HG03025 (cell line): ENCODE measurements around the gene PSMB5.

Source experiments
- ATAC-seq: cut with Tn5 transposase; IDR thresholded peaks from one replicate; pipeline ENCODE4 v1.9.1; 2021; ENCODE audit warnings: mild to moderate bottlenecking, moderate library complexity; ENCODE audit not compliant: unreplicated experiment, low FRiP score

Gene PSMB5

DNA sequence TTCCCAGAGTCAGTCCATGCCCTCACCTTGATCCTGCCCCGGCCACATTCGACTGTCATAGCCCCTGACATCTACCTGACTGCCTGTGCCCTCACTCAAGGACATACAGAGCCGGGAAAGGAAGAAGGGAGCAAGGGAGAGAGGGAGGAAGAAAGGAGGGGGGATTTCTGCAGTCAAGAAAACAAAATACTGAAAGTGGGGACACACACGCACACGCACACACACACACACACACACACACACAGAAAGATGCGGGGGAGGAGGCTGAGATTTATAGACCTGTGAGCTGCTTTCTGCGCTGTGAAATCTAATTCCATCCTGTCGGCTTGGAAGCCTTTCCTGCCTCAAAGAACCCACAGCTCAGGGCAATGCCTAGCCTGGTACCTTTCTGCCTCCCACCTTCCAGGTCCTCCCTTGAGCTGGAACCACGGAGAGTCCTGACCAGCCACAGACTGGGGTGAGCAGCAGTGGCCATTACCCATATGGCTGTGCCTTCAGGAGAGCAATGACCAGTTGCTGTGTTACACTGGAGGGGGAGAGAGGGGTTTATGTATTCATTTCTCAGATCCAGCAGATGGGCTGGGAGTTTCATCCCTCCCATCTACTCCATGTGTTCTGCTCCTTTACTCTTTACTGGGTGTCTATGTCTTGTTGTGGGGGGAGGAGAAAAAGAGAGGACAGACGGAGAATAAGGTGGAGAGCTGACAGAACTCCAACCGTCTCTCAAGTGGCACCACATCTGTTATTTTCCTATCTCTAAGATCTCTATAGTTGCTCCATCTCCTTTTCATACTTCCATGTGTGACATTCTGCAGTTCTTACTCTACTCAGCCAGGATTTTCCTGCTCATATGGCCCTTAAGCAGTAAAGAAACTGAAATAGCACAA, 37.7 kb downstream of the PSMB5 start:
- no peak for ATAC-seq

DNA sequence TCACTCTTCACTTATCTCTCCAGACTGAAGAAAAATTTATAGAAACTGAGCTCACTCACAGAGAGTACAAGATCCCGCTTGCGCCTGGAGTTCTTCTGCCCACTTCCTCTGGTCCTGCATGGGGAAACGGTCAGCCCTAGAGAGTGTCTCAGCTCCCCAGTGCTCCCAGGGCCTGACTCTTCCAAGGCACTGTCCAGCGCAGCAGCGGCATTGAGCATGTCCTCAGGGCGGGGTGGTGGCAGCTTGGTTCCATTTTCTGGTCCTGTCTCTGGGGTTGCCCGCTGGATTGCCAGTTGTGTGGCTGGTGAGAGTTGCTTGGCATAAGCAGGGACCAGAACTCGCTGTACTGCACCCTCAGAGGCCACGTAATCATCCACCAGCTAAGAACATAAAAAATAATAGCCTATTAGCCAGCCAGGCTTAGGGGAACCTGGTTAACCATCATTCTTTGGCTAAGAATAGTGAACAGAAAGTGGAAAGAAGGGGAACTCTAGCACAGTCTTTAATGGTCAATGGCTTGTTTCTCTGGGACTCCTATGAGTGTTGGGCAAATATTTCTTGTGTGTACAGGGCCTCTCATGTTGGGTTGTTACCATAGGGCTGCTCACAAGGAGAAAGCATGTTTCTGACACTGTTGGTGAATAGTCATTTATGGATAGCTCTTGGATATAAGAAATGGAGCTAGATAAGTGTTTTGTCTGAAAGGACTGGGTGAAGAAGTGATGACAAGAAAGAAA, 38.6 kb downstream of the PSMB5 start:
- no peak for ATAC-seq

DNA sequence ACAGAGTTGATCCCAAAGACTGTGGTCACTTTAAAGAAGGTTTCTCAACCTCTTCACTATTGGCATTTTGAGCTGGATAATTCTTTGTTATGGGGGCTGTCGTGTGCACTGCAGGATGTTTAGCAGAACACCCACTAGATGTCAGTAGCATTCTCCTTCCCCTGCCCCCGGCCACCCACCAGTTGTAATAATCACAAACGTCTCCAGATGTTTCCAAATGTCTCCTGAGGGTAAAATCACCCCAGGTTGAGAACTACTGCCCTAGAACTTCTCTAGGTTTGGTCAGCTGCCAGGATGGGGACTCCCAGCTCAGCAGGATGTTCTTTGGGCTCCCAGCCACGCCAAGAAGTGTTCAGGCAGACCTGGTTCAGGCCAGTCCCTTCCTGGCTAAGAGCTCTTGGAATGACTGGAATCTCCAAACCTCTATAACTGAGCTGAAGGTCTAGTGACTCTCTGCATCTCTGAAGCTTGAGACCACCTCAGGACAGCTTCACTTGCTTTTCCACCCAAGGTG, 39.9 kb downstream of the PSMB5 start:
- no peak for ATAC-seq

DNA sequence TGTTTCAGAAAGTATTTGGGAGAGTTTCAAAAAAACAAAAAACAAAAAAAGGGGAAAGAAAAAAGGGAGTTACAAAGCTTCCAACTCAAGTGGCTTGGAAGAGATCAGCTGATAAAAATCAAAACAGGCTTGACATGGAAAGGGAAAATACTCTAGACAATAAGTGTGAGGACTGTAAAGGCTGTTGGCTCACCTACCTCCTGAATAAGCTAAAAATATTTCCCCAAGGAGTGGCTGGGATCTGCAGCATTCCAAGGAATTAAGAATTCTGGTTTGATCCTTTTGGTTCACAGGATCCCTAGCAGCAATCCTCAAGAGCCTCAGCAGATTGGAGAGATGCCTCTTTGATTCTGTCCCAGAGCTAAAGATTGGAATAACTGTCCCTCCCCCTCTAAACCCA, 41.2 kb downstream of the PSMB5 start:
- no peak for ATAC-seq

DNA sequence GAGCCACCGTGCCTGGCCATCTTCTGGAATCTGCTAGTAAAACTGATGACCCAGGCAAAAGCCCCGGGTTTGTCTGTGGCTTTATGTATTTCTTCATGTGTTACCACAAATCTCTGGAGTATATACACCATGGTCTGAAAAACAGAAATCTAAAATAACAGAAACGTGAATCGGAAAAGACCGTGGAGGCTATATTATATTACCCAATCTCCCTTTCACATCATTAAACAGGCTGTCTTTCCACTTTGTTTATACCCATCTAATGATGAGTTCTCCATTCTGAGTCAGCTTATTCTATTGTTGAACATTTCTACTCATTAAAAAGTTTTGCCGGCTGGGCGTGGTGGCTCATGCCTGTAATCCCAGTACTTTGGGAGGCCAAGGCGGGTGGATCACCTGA, 42.8 kb downstream of the PSMB5 start:
- ATAC-seq = no peak

DNA sequence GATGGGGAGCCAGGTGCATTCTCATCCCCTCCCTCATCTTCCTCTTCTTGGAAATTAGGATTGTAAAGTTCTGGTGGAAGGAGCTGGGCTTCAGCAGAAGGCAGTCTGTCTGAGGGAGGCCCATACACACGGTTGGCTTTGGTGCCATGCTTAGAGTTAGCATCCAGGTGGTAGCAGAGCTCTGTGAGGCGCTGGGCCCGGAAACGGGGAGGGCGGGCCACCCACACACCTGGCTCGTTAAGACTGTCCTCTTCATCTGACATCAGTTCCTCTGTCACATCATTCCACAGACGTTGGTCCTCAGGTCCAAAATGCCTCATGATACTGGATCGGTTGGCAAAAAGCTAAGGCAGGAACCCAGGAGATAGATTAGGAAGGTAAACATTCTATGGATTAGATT, 47.4 kb downstream of the PSMB5 start:
- ATAC-seq = no peak

DNA sequence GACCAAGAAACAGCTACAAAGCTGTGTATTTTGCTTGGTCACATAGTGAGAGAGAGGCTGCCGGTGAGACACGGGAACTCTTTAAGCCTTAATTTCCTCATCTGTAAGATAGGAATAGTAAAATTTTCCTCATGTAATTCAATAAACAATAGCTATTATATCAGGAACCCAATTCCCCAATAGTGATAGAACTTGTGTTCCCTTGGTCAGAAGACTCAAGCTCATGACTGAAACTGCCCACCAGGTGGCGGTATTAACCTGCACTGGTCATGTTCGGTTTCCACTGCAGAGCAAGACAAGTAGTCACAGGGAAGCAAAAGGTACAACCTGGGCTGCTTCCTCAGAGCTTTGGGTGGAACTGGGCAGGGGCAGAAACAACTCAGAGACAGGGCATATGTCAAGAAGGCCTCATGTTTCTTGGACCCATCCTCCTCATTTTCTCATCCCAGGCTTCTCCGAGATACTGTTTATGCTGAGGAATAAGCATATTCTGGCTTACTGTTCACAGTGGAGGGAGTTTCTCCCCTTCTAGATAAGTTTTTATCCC, 48.1 kb downstream of the PSMB5 start:
- no peak for ATAC-seq

DNA sequence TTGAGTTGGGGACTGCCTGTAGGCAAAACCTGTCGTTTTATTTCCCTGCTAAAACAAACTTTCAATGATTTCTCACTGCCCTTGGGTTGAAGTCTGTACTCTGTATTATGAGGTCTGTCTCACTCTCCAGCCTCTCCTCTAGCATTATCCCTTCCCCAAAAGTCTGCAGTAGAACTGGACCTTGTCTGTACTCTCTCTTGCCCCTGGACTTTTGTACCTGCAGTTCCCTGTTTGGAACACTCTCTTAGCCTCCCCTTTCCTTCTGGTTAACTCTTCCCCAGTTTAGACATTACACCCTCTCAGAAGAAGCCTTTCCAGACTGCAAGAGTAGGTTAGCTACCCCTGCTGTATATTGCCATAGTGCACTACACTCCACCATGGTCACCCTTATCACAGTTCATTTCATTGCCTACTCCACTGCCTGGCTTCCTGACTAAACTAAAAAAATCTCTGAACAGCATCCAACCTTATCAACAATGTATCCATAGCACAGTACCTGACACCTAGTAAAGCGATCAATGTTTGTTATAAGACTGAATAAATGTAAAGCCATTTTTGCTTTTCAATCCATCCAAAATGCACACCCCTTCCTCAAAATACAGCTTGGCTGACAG, 48.7 kb downstream of the PSMB5 start:
- ATAC-seq = no peak

DNA sequence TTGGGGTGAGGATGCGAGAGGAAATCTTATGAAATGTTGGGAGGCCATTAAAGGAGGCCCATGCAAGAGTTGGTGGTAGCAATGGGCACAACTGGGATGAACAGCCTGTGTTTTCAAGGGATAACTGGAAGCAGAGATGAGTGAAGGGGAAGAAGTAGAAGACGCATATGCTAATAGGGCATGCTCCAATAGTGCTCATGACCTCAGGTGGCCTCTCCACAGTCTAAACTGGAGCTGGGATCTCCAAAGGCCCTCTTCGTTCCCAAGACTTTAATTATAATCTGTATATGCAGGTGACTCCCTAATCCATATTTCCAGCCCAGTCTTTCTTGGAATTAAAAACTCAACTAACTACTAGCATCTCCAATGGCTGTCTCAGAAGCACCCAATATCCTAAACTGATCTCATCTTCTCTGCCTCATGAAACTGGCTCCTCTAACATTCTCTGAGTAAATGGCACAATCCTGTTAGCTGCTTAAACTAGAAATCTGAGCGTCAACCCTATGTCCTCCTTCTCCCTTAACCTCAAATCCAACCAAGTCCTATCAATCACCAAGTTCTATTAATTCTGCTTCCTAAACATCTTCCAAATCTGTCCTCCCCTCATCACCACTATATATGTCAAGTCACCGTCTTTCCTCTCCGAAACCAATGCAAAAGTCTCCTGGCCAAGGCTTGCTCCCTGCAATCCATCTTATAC, 49.6 kb downstream of the PSMB5 start:
- no peak for ATAC-seq

DNA sequence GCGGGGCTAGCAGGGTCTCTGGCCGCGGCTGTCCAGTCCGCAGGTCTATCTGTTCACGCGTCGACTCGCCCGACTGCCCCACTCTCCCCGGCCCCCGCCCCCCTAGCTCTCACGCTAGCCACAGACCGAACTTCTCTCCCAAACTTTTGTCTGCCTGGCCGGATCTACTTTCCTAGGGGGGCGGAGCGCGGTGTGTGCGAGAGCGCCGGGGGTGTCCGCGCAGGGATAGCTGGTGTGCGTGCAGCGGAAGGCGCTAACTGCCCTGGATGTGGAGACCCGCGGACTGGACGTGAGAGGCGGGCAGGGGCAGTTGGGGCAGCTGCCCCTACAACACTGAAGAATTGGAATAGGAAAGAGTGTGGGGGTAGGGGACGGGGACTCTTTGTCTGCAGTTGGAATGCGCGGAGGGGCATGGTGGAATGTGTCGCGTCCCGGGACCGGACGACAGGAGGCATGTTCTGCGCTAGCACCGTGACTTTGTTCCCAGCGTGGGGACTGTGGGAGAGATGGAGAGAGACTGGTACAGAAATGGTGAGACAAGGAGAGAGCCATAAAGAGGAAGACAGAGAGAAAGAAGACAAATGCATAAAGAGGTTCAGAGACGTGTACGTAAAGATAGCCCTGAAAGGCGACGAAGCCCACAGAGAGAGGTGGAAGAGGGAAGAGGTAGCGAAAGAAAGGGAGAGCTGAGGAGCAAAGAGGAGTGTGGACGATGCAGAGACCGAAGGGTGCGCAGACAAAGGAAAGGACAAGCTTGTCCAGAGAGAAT, 52.0 kb downstream of the PSMB5 start, which contains the start of gene AJUBA:
AJUBA (minus strand) TSS at position 75 of the 769 bp plus-strand sequence. CDS start 285 bp downstream, outside the sequence.
- no peak for ATAC-seq

DNA sequence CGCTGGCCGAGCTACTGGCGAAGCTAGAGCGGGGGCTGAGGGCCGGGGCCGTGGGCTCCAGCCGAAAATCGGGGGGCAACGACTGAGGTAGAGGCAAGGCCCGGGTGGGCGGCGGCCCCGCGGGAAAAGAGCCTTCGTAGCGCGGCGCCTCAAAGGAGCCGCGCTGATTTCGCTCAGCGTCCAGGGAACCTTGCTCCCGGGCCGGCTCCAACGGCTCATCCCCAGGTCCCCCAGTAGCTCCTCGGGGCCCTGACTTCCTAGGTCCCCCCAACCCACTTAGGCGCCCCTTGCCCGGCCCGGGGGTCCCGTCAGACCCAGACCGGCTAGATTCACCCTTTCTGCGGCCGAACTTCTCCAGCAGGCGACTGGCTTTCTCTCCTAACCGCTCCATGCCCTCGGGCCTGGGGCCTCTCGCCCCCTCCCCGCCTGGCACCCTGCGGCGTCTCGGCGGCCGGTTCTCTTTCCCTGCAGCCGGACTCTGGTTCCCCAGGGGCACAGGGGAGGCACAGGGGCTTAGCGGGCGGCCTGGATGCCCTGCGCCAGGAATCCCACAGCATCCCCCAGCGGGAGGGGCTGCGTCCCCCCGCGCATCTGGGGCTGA, 52.7 kb downstream of the PSMB5 start:
- no peak for ATAC-seq

DNA sequence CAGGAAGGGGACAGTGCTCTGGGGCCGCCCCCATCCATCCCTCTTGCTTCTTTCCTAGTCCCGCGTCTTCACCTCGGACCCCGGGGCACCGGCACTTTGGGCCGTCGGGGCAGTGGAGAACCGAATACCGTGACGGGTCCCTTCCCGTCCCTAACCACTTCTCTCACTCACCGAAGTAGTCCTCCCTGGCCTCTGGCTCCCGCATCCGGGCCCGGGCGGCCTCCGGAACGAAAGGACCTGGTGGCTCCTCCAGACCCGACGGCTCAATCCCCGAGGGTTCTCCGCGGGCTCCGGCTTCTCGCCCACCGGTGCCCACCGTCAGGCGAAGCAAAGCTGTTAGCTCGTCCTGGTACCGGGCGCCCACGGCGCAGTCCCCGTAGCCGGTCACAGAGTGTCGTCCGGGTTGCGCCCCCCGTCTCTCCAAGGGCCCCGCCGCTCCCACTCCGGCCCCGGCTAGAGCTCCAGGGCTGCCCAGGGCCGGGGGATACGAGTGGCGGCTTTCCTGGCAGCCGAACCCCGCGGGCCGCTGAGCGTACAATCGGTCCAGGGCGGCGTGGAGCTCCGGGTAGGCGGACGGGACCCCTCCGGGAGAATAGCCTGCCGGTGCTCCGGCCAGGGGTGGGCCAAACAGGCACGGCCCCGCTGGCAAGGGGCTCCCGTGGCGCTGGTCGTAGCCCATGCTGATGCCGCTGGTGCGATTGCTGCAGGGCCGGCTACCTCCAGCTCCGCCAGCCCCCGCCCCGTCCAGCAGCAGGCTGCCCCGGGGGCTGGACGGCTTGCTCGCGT, 53.4 kb downstream of the PSMB5 start:
- no peak for ATAC-seq

DNA sequence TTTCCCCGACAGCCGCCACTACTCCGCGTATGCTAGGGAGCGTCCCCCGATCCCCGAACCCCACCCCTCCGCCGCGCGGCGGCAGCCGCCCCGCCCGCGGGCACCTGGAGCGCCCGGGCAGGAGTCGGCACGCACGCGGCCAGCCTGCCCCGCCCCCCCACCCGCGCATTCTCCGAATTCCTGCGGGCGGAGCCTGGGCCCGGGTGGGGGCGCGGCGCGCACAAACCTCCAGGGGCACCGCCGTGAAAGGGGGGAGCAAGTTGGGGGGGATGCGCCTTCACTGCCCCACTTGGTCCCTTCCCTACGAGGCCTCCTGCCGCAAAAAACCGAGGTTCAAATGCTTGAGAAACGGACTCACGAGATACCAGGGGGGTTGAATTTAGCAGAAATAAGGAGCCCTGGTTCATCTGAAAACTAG, 54.0 kb downstream of the PSMB5 start:
- no peak for ATAC-seq

DNA sequence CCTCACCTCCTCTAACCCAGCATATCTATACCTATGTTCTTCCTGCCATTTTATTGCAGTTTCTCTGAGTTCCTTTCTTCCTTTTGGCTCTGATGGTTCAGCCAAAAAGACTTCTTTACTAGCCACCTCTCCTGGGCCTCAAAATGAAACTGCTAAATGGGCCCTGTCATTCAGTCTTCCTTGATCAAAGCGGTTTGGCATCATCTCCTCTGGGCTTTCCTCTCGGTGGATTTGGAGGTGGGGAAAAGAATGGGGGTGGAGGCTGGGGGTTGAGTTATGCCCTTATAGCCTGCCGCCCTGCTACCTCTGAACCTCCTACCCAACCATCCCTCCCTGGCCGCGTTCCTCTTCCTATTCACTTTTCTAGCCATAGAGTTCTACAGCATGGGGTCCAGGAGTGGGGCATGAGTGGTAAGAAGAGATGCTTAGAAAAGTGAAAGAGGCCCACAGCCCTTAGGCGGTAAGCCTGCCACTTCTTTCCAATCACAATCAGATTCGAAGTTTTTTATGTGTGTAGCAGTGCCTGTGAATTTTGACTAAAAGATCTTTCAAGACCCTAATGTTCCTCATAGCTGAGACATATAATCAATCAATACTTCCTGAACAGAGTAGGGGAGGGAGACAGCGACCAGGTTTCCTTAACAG, 54.8 kb downstream of the PSMB5 start:
- ATAC-seq = no peak

DNA sequence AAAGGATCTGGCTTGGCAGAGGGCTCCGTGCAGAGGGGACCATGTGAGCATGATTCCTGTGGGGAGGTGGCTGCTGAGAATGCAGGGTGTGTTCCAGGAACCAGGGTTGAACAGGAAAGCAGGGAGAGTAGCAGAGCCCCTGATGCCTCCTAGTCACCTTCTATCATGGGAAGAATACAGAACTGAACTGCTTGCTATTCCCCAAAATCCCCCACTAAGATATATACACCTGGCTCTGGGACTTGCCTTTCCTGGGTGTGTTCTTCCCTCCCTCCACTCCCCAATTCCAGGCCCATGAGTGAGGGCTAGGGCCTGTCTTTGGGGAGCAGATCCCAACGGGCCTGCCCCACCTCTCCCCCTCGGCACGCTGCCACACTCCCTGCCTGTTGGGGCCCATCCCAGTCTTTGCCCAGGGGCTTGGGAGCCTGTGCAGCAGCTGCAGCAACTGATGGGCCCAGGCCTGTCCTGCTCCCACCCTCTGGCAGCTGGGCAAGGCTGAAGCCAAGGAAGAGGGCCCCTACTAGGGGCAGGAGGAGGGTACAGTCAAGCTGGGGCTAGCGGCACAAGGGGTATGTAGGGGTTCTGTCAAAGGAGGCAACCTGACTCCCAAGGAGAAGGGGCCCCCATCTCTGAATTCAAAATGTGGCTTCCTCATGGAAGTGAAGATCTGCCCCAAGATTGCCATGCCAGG, 55.6 kb downstream of the PSMB5 start:
- no peak for ATAC-seq

DNA sequence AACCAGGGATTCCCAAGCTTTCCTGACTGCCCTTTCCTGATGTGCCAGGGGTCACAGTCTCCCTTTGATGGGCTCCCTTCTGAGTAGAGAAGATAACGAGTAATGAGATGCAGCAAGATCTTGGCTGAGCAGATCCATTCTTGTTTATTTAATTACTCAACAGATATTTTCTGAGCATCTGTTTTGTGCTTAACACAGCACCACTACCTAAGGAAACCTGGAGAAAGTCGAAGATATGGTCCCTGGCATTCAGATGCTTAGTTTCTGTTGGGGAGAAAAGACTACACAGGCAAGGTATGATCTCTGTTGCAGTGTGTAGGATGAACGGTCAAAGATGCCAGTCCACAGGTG, 56.2 kb downstream of the PSMB5 start:
- no peak for ATAC-seq
